ENCODE data around the gene HES5. TPM values are rescaled to one million over a fixed set of nuclear protein-coding genes. Genes with fewer than 3 reads are reported as not detected.

Gene HES5
- total and polyA plus RNA-seq, 2 of the 4 experiments (the other 2 are of a cell fraction) = not detected

- ATAC-seq (ENCODE audit: low read depth) (no peak), DNase-seq (no peak)
- no peaks in the 10 kb centered on the region for H3K9me1 ChIP-seq (ENCODE audit: insufficient read depth, low read length)
- 87% methylated on average over 10 of the region's 26 CpGs; no CpG with 5 or more reads in 1 of the 2 experiments for WGBS, 2 experiments (ENCODE audit: extremely low coverage in 2 of 2, insufficient read length in 1 of 2)
- no peak overlapping the region for H3K56ac ChIP-seq (ENCODE audit: extremely low read depth, insufficient read depth, low read length)
- H3K4me1 ChIP-seq (ENCODE audit: control insufficient read depth, insufficient read depth, low read length) = no peaks in the 10 kb centered on the region
- no peaks in the 10 kb centered on the region for H3K36me3 ChIP-seq (ENCODE audit: control insufficient read depth, insufficient read depth, low read length)
- H3K9ac ChIP-seq (ENCODE audit: low read depth, low read length) = no peak overlapping the region
- no peak overlapping the region for H4K5ac ChIP-seq (ENCODE audit: low read depth, low read length)
- H3K4me3 ChIP-seq (ENCODE audit: insufficient read depth, low read depth, low read length) = no peak overlapping the region
- no peak overlapping the region for H2BK120ac ChIP-seq (ENCODE audit: low read depth, low read length)
- H2AFZ ChIP-seq (replicated peaks; ENCODE audit: low read length, poor library complexity) = no peak overlapping the region
- no peaks in the 10 kb centered on the region for H3K79me1 ChIP-seq (ENCODE audit: low read depth in 1 of 2, low read length in 2 of 2)
- intact Hi-C loops (cut with micrococcal nuclease) = no loop called here
- CTCF ChIA-PET = no interaction called here
- no peak overlapping the region for H3K4me2 ChIP-seq (ENCODE audit: low read depth, low read length)
- dilution Hi-C loops (cut with HindIII; ENCODE audit: low sequenced_read_pairs, unreplicated experiment) = no loop called here
- no peak overlapping the region for H4K8ac ChIP-seq (ENCODE audit: low read depth in 2 of 2, low read length in 2 of 2)
- H3K4ac ChIP-seq (ENCODE audit: low read depth, low read length) = no peak overlapping the region
- H2AK9ac ChIP-seq (replicated peaks; ENCODE audit: low read depth, low read length, poor library complexity) = no peak overlapping the region
- no peaks in the 10 kb centered on the region for H3K9me3 ChIP-seq (ENCODE audit: control insufficient read depth, insufficient read depth, low read length)
- peaks cover 12% of the 10 kb centered on the region; the same call in 1 of the 2 replicates for H3K27me3 ChIP-seq (ENCODE audit: control insufficient read depth, insufficient read depth, low read length)
- H2AK5ac ChIP-seq (ENCODE audit: low read depth, low read length) = no peak overlapping the region
- no peaks in the 10 kb centered on the region; the same call in 1 of the 2 replicates for H4K20me1 ChIP-seq (ENCODE audit: insufficient read depth, low read length)
- no peak for TF ChIP-seq CHD1 (IDR thresholded peaks at IDR 0.05; ENCODE audit: low read depth, low read length)
- no peak overlapping the region for H3K27ac ChIP-seq (ENCODE audit: insufficient read depth, low read length)
- no peak overlapping the region for H3K14ac ChIP-seq (replicated peaks; ENCODE audit: low read depth, low read length)
- in situ Hi-C loops (cut with MboI; ENCODE audit: low sequenced_read_pairs) = no loop called here
- no peak overlapping the region for H2BK15ac ChIP-seq (ENCODE audit: low read depth, low read length)
- no peak overlapping the region for H2BK20ac ChIP-seq (ENCODE audit: low read depth, low read length)
- no peak overlapping the region for H2BK5ac ChIP-seq (ENCODE audit: low read depth, low read length, poor library complexity, severe bottlenecking)
- H3K23ac ChIP-seq (ENCODE audit: low read depth, low read length) = no peak overlapping the region
- no peak overlapping the region for H3K18ac ChIP-seq (ENCODE audit: low read depth, low read length)
- BruUV-seq (replicated peaks) = no TSS peak
- POLR2A ChIA-PET (ENCODE audit: unreplicated experiment) = no interaction called here
- no peak overlapping the region for H4K91ac ChIP-seq (ENCODE audit: insufficient read depth, low read depth, low read length)
Observed at GRCh38 chr1:2496746-2497145, 33.3 kb downstream of the HES5 start.
